HCT116 (cell line): ENCODE measurements around the gene PRRT2.

Experiments
- ATF3 ChIP-seq: IDR thresholded peaks from 2 replicates; pipeline ENCODE4 v1.6.1; 2012
- CEBPB ChIP-seq: IDR thresholded peaks from 2 replicates; pipeline ENCODE4 v1.6.1; 2012; ENCODE audit warnings: low read depth
- CTCF ChIP-seq, 3 experiments: fragments of 200-600 bp in 1 of 3; sonication (generic) in 1 of 3; IDR thresholded peaks in 2 of 3; conservative IDR thresholded peaks in 1 of 3; 2 replicates each; pipeline ENCODE4 v1.5.1; 2012 to 2017; ENCODE audit warnings: low read depth in 2 of 3, low read length in 2 of 3, antibody characterized with exemption in 1 of 3, borderline replicate concordance in 1 of 3, control low read depth in 1 of 3, mild to moderate bottlenecking in 1 of 3, mixed read lengths in 1 of 3, mixed run types in 1 of 3, moderate library complexity in 1 of 3; ENCODE audit not compliant: insufficient read depth in 1 of 3
- EGR1 ChIP-seq: IDR thresholded peaks from 2 replicates; pipeline ENCODE4 v1.6.1; 2012; ENCODE audit warnings: low read depth
- EZH2 ChIP-seq: fragments of 200-600 bp; sonication (generic); IDR thresholded peaks from 2 replicates; pipeline ENCODE4 v1.6.1; 2017; ENCODE audit warnings: antibody characterized with exemption, mixed run types
- EZH2phosphoT487 ChIP-seq: fragments of 200-600 bp; IDR thresholded peaks from 2 replicates; pipeline ENCODE4 v1.6.1; 2018; ENCODE audit warnings: antibody characterized with exemption, borderline replicate concordance
- JUND ChIP-seq: IDR thresholded peaks from 2 replicates; pipeline ENCODE4 v1.6.1; 2012
- POLR2A ChIP-seq: IDR thresholded peaks from 2 replicates; pipeline ENCODE4 v1.7.0; 2011; ENCODE audit warnings: borderline replicate concordance; ENCODE audit not compliant: insufficient read depth, insufficient read length; ENCODE audit errors: extremely low read depth
- YY1 ChIP-seq: IDR thresholded peaks from 2 replicates; pipeline ENCODE4 v1.6.1; 2011; ENCODE audit warnings: low read length, low read depth, moderate library complexity, mild to moderate bottlenecking; ENCODE audit not compliant: insufficient replicate concordance; ENCODE audit errors: extremely low read depth
- ZFX ChIP-seq: fragments of 450-650 bp; IDR thresholded peaks from 2 replicates; pipeline ENCODE4 v1.6.1; 2017

- TF ChIP-seq ATF3 (no peak), JUND (no peak), EZH2phosphoT487 (no peak), CEBPB (no peak), CTCF (IDR thresholded peaks at IDR 0.05 in 2 of 3, conservative IDR thresholded peaks at IDR 0.05 in 1 of 3; ENCODE audit: borderline replicate concordance in 1 of 3, insufficient read depth in 1 of 3, low read depth in 2 of 3, low read length in 2 of 3) (peak; percentile 84 to 97 (median 95)), POLR2A (no peak), EGR1 (no peak), EZH2 (no peak), ZFX (no peak), YY1 (no peak)
Observed at GRCh38 chr16:29848420-29849297, 36.7 kb downstream of the PRRT2 start.
